Activated CD8-positive, alpha-beta memory T cell treated with anti-CD3 and anti-CD28 coated beads for 1 hour (primary cell): ENCODE results near the gene TCEA2.

ENCODE experiments used
- DNase-seq, 2 donors: peaks; one replicate each; pipeline ENCODE4 v3.0.0-alpha.2; 2020; ENCODE audit warnings: low read depth in 1 of 2; ENCODE audit errors: extremely low read depth in 1 of 2

The TCEA2 gene

GRCh38 chr20:64119301-64119680 lies 56.3 kb downstream of the TCEA2 start:
- no peak for DNase-seq

- DNase-seq = no peak
Measured at GRCh38 chr20:64119681-64120341, 56.8 kb downstream of the TCEA2 start.

GRCh38 chr20:64121586-64121985 lies 58.6 kb downstream of the TCEA2 start:
- DNase-seq = no peak
